ENCODE data around the gene FAAP20. TPM values are rescaled to one million over a fixed set of nuclear protein-coding genes. Genes with fewer than 3 reads are reported as not detected.

FAAP20 gene
- total RNA-seq, 4 donors from 2014 or later = 19.4 to 84.5 (median 34.9) TPM

- no peaks in the 10 kb centered on the region for H3K27me3 ChIP-seq
- no peak overlapping the region for H3K27ac ChIP-seq
- intact Hi-C loops (cut with DNase I; ENCODE audit: low total_unique reads) (no loop called here), in situ Hi-C loops (cut with MboI; ENCODE audit: low pct_ligation_motif_present in 1 of 4, low pct_unique_long_range_greater_than_20kb in 1 of 4, low sequenced_read_pairs in 3 of 4) (no loop called here)
- H3K4me3 ChIP-seq = no peak overlapping the region
- H3K9me3 ChIP-seq = no peaks in the 10 kb centered on the region
- 91 to 100% methylated on average over 1 to 11 of the region's 11 CpGs for WGBS, 2 donors (ENCODE audit: low coverage in 1 of 2)
- H3K4me1 ChIP-seq = no peaks in the 10 kb centered on the region
- no peak for TF ChIP-seq POLR2AphosphoS5 (IDR thresholded peaks at IDR 0.05)
- TF ChIP-seq, protein P1, sequence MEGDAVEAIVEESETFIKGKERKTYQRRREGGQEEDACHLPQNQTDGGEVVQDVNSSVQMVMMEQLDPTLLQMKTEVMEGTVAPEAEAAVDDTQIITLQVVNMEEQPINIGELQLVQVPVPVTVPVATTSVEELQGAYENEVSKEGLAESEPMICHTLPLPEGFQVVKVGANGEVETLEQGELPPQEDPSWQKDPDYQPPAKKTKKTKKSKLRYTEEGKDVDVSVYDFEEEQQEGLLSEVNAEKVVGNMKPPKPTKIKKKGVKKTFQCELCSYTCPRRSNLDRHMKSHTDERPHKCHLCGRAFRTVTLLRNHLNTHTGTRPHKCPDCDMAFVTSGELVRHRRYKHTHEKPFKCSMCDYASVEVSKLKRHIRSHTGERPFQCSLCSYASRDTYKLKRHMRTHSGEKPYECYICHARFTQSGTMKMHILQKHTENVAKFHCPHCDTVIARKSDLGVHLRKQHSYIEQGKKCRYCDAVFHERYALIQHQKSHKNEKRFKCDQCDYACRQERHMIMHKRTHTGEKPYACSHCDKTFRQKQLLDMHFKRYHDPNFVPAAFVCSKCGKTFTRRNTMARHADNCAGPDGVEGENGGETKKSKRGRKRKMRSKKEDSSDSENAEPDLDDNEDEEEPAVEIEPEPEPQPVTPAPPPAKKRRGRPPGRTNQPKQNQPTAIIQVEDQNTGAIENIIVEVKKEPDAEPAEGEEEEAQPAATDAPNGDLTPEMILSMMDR (IDR thresholded peaks at IDR 0.05) = no peak
- no peak for DNase-seq
- no peaks in the 10 kb centered on the region for H3K36me3 ChIP-seq
Observed at GRCh38 chr1:2152954-2153353, 41.6 kb downstream of the FAAP20 start.

DNA sequence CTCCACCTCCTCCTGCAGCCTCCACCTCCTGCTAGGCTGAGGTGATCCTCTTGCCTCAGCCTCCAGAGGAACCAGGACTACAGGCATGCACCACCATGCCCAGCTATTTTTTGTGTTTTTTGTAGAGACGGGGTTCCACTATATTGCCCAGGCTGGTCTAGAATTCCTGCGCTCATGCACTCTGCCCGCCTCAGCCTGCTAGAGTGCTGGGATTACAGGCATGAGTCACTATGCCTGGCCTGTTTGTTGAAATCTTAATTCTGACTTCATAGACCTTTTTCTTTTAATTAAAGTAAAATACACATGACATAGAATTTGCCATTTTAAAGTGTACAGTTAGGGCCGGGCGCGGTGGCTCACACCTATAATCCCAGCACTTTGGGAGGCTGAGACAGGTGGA, 42.7 kb downstream of the FAAP20 start:
- no peak for DNase-seq
- H3K27me3 ChIP-seq = no peaks in the 10 kb centered on the region
- 76 to 100% methylated on average over 2 to 6 of the region's 6 CpGs for WGBS, 2 donors (ENCODE audit: low coverage in 1 of 2)
- TF ChIP-seq POLR2A (IDR thresholded peaks at IDR 0.05) = no peak
- TF ChIP-seq, protein P1 (IDR thresholded peaks at IDR 0.05) = no peak
- TF ChIP-seq EP300 (IDR thresholded peaks at IDR 0.05; ENCODE audit: low read depth) = no peak
- no peak for TF ChIP-seq POLR2AphosphoS5 (IDR thresholded peaks at IDR 0.05)
- in situ Hi-C loops (cut with MboI; ENCODE audit: low pct_ligation_motif_present in 1 of 4, low pct_unique_long_range_greater_than_20kb in 1 of 4, low sequenced_read_pairs in 3 of 4) = no loop called here
- H3K36me3 ChIP-seq = no peaks in the 10 kb centered on the region
- no peaks in the 10 kb centered on the region for H3K4me1 ChIP-seq
- intact Hi-C loops (cut with DNase I; ENCODE audit: low total_unique reads) = no loop called here
- no peaks in the 10 kb centered on the region for H3K9me3 ChIP-seq
- no peak overlapping the region for H3K4me3 ChIP-seq
- no peak overlapping the region for H3K27ac ChIP-seq

DNA sequence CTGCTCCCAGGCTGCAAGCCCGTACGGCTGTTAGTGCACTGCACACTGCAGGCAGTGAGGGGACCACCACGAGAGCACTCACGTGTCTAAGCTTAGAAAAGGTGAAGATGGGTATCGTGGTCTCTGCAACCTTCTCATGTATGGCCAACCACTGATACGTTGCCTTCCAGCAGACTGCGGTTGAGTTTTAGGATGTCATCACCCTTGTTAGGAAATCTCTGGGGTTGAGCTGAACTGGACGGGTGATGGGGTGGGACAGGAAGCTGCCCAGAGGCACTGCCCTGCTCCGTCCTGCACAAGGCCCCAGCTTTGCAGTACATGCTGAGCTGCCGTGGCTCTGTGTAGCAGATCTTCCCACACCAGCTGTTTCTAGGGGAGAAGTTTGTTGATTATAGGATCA, 43.3 kb downstream of the FAAP20 start:
- 60 to 79% methylated on average over 1 to 10 of the region's 10 CpGs for WGBS, 2 donors (ENCODE audit: low coverage in 1 of 2)
- intact Hi-C loops (cut with DNase I; ENCODE audit: low total_unique reads) = no loop called here
- in situ Hi-C loops (cut with MboI; ENCODE audit: low pct_ligation_motif_present in 1 of 4, low pct_unique_long_range_greater_than_20kb in 1 of 4, low sequenced_read_pairs in 3 of 4) = no loop called here
- no peak overlapping the region for H3K4me3 ChIP-seq
- no peaks in the 10 kb centered on the region for H3K9me3 ChIP-seq
- no peak overlapping the region for H3K27ac ChIP-seq
- H3K27me3 ChIP-seq = no peaks in the 10 kb centered on the region
- H3K36me3 ChIP-seq = no peaks in the 10 kb centered on the region
- no peaks in the 10 kb centered on the region for H3K4me1 ChIP-seq
- DNase-seq = no peak
- TF ChIP-seq POLR2AphosphoS5 (IDR thresholded peaks at IDR 0.05) = no peak
- no peak for TF ChIP-seq POLR2A (IDR thresholded peaks at IDR 0.05)
- TF ChIP-seq, protein P1 (IDR thresholded peaks at IDR 0.05) = no peak
- TF ChIP-seq EP300 (IDR thresholded peaks at IDR 0.05; ENCODE audit: low read depth) = no peak

GRCh38 chr1:2150801-2151200, 43.8 kb downstream of the FAAP20 start:
- H3K36me3 ChIP-seq = no peaks in the 10 kb centered on the region
- no peak for DNase-seq
- no peaks in the 10 kb centered on the region for H3K4me1 ChIP-seq
- 80 to 89% methylated on average over 9 to 19 of the region's 19 CpGs for WGBS, 2 donors (ENCODE audit: low coverage in 1 of 2)
- in situ Hi-C loops (cut with MboI; ENCODE audit: low pct_ligation_motif_present in 1 of 4, low pct_unique_long_range_greater_than_20kb in 1 of 4, low sequenced_read_pairs in 3 of 4) (no loop called here), intact Hi-C loops (cut with DNase I; ENCODE audit: low total_unique reads) (no loop called here)
- TF ChIP-seq EP300 (IDR thresholded peaks at IDR 0.05; ENCODE audit: low read depth) (no peak), POLR2A (IDR thresholded peaks at IDR 0.05) (no peak), POLR2AphosphoS5 (IDR thresholded peaks at IDR 0.05) (no peak)
- TF ChIP-seq, protein P1 (IDR thresholded peaks at IDR 0.05) = no peak
- no peak overlapping the region for H3K4me3 ChIP-seq
- no peaks in the 10 kb centered on the region for H3K9me3 ChIP-seq
- no peak overlapping the region for H3K27ac ChIP-seq
- H3K27me3 ChIP-seq = no peaks in the 10 kb centered on the region
